GM19043 (cell line): ENCODE data around the gene FHIT.
A peak's percentile ranks its signal among the peaks of the same experiment; 100 is the strongest.
"Not testable (repeated sequence)": the region's sequence is repeated elsewhere in the genome, so short reads cannot be mapped to it uniquely, and the experiment has no call there.

Experiments
- ATAC-seq: cut with Tn5 transposase; IDR thresholded peaks from one replicate; pipeline ENCODE4 v1.9.1; 2021; ENCODE audit warnings: low read depth; ENCODE audit not compliant: unreplicated experiment

Gene FHIT

GRCh38 chr3:59939826-59940426, 1311.3 kb downstream of the FHIT start:
- ATAC-seq = no peak

- no peak for ATAC-seq
These were observed 1312.4 kb downstream of the FHIT start for GRCh38 chr3:59938828-59939227.

GRCh38 chr3:59937201-59937600, 1314.1 kb downstream of the FHIT start:
- no peak for ATAC-seq

GRCh38 chr3:59936472-59936871, 1314.8 kb downstream of the FHIT start:
- ATAC-seq = no peak

GRCh38 chr3:59935025-59935424, 1316.2 kb downstream of the FHIT start:
- peak; percentile 84 for ATAC-seq

GRCh38 chr3:59934560-59934959, 1316.7 kb downstream of the FHIT start:
- ATAC-seq = not testable (repeated sequence)

GRCh38 chr3:59930170-59930569, 1321.1 kb downstream of the FHIT start:
- no peak for ATAC-seq

GRCh38 chr3:59927056-59927455, 1324.2 kb downstream of the FHIT start:
- no peak for ATAC-seq

GRCh38 chr3:59925946-59926345, 1325.3 kb downstream of the FHIT start:
- ATAC-seq = no peak

GRCh38 chr3:59922192-59922591, 1329.1 kb downstream of the FHIT start:
- ATAC-seq = no peak

- ATAC-seq = no peak
These were observed 1330.4 kb downstream of the FHIT start for GRCh38 chr3:59920822-59921221.

GRCh38 chr3:59919586-59919985, 1331.7 kb downstream of the FHIT start:
- no peak for ATAC-seq

GRCh38 chr3:59914251-59914650, 1337.0 kb downstream of the FHIT start:
- ATAC-seq = no peak

- no peak for ATAC-seq
These were observed 1337.6 kb downstream of the FHIT start for GRCh38 chr3:59913645-59914044.

- no peak for ATAC-seq
These were observed 1342.6 kb downstream of the FHIT start for GRCh38 chr3:59908701-59909100.

GRCh38 chr3:59908280-59908679, 1343.0 kb downstream of the FHIT start:
- ATAC-seq = no peak

- no peak for ATAC-seq
These were observed 1347.0 kb downstream of the FHIT start for GRCh38 chr3:59904296-59904695.

GRCh38 chr3:59899061-59899460, 1352.2 kb downstream of the FHIT start:
- ATAC-seq = no peak

GRCh38 chr3:59895972-59896371, 1355.3 kb downstream of the FHIT start:
- ATAC-seq = no peak

- no peak for ATAC-seq
These were observed 1356.7 kb downstream of the FHIT start for GRCh38 chr3:59894425-59895121.

GRCh38 chr3:59890639-59891038, 1360.6 kb downstream of the FHIT start:
- ATAC-seq = no peak

- no peak for ATAC-seq
These were observed 1364.5 kb downstream of the FHIT start for GRCh38 chr3:59886790-59887189.
